MCF 10A (cell line): ENCODE results near the gene NUB1. TPM values are rescaled to one million over a fixed set of nuclear protein-coding genes. Genes with fewer than 3 reads are reported as not detected.

Experiments used
- BruUV-seq: library from RNA; stranded (reverse); fragments of 400-500 nt; replicated peaks from 2 replicates; lab custom pipeline; 2021; lab: Mats Ljungman, UMichigan
- CTCF ChIA-PET: fragments of 300-600 bp; sonication (Branson Sonifier 250); formaldehyde crosslinking; extraction: SDS; loops from one replicate; lab custom pipeline; 2021; ENCODE audit warnings: antibody characterized with exemption, inconsistent platforms; lab: Yijun Ruan, JAX
- POLR2A ChIA-PET: fragments of 300-600, 350-650 bp; sonication (Branson Sonifier 250); formaldehyde crosslinking; extraction: SDS; loops from one replicate; lab custom pipeline; 2020; ENCODE audit warnings: antibody characterized with exemption, inconsistent platforms; lab: Yijun Ruan, JAX
- DNase-seq: peaks from one replicate; pipeline ENCODE4 v3.0.0-alpha.2; 2018; ENCODE audit not compliant: unreplicated experiment
- H3K27ac Mint-ChIP-seq: one replicate; pipeline ENCODE4 v1.8.0; 2022; ENCODE audit warnings: mild to moderate bottlenecking, low read depth, mixed read lengths; ENCODE audit not compliant: unreplicated experiment
- H3K27me3 Mint-ChIP-seq: one replicate; pipeline ENCODE4 v1.8.0; 2022; ENCODE audit warnings: mixed read lengths; ENCODE audit not compliant: insufficient read depth, unreplicated experiment
- H3K36me3 Mint-ChIP-seq: one replicate; pipeline ENCODE4 v1.8.0; 2022; ENCODE audit warnings: mild to moderate bottlenecking, moderate library complexity, mixed read lengths; ENCODE audit not compliant: insufficient read depth, unreplicated experiment
- H3K4me1 Mint-ChIP-seq: one replicate; pipeline ENCODE4 v1.8.0; 2022; ENCODE audit warnings: mixed read lengths; ENCODE audit not compliant: insufficient read depth, unreplicated experiment
- H3K4me3 Mint-ChIP-seq: one replicate; pipeline ENCODE4 v1.8.0; 2022; ENCODE audit warnings: mild to moderate bottlenecking, moderate library complexity, mixed read lengths; ENCODE audit not compliant: unreplicated experiment
- H3K9me3 Mint-ChIP-seq: one replicate; pipeline ENCODE4 v1.8.0; 2022; ENCODE audit warnings: mixed read lengths; ENCODE audit not compliant: unreplicated experiment
- CTCF ChIP-seq: fragments of 200-600 bp; IDR thresholded peaks from one replicate; pipeline ENCODE4 v1.8.0; 2022; ENCODE audit warnings: antibody characterized with exemption, mild to moderate bottlenecking; ENCODE audit not compliant: unreplicated experiment
- intact Hi-C: fragments of 100-400 bp; cut with micrococcal nuclease; formaldehyde crosslinking; loops from 2 replicates; pipeline ENCODE4 v1.14.1; 2022
- total RNA-seq: library from RNA; stranded (reverse); gene quantifications from 2 replicates; pipeline ENCODE4 v1.2.3, GENCODE V29; 2022

Gene NUB1
- total RNA-seq, 1 experiment from 2014 or later: 53.3 TPM

DNA sequence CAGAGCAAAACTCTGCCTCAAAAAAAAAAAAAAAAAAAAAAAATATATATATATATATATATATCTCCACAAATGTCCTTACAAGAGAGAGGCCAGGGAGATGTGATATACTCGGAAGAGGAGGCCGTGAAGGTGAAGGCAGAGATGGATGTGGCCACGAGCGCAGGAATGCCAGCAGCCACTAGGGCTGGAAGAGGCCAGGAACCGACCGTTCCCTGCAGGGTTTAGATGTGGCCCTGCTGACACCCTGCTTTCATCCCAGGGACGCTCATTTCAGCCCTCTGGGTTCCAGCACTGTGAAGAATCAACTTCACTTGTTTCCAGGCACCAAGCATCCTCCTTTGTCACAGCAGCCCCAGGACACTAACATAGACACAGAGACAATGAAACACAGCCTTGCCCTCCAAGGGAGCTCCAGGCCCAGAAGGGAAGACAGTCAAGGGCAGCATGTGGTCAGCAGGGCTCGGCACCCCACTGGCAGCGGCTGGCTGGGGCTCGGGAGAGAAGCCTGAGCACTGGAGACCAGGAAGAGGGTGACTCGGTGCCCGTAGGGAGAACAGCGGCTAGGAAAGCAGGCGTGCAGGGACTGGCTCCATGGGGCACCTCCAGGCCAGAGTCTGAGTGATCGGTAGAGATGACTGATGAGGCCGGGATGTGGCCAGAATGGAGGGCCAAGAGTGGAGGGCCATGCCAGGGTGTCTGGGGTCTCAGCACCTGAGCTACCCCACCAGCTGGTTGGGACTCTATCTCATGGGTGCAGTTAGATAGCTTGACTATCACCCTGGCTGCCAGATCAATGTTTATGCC lies 60.6 kb downstream of the NUB1 start:
- ChIA-PET POLR2A (no interaction called here), CTCF (no interaction called here)
- Mint-ChIP-seq H3K4me1 (peaks cover 9% of the 10 kb centered on the region), H3K4me3 (no peak overlapping the region), H3K27ac (no peak overlapping the region), H3K27me3 (no peaks in the 10 kb centered on the region), H3K36me3 (no peaks in the 10 kb centered on the region), H3K9me3 (no peaks in the 10 kb centered on the region)
- no TSS peak for BruUV-seq
- no peak for DNase-seq
- intact Hi-C loops: no loop called here
- no peak for TF ChIP-seq CTCF

- Mint-ChIP-seq H3K36me3 (no peaks in the 10 kb centered on the region), H3K4me3 (no peak overlapping the region), H3K9me3 (no peaks in the 10 kb centered on the region), H3K27ac (no peak overlapping the region), H3K27me3 (peaks cover 6% of the 10 kb centered on the region), H3K4me1 (peaks cover 9% of the 10 kb centered on the region)
- POLR2A ChIA-PET: no interaction called here
- TF ChIP-seq CTCF: no peak
- CTCF ChIA-PET: interaction anchor here (0.7 to 1.1 kb wide), 3 partner anchors 35 to 44 kb away, joined by 3 to 5 read pairs (median 3); no protein-coding TSS in a partner anchor
- no TSS peak for BruUV-seq
- DNase-seq: peak; percentile 64
- intact Hi-C loops: no loop called here
These were observed 62.2 kb downstream of the NUB1 start for GRCh38 chr7:151403764-151404163.

DNA sequence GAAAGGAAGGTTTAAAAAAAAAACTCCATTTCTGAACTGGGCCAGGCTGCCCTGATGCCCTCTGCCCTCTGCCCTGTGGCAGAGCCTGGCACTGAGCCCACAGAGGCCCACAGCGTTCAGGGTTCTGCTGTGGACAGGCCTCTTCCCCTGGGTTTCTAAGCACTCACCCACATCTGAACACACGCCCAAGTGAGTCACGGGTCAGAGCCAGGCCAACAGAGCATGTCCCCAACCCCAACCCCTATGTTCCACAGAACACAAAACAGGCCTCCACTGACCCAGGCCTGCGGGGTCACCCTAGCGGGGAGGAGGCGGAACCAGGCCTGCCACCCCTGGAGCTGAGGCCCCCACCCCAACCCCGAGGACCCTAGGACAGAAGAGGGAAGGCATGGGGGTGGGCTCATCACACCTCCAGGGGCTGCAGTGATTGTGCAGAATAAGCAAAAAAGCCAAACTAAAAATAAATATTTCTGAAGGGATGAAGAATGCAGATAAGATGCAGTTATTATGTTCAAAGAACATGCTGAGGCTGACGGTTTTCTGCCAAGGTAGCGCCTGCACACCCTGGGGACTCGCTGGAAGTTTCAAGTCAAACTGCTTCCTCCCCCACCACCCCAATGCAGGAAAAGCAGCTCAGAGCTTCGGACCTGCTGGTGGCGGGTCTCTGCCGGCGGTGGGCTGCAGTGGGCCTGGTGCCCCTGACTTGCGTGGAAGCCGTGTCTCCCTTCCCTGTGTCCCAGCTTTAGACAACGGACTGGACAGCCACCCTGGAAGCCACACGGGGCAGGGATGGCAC lies 62.8 kb downstream of the NUB1 start:
- intact Hi-C loops: no loop called here
- peaks cover 9% of the 10 kb centered on the region for H3K4me1 Mint-ChIP-seq
- peaks cover 12% of the 10 kb centered on the region for H3K27me3 Mint-ChIP-seq
- no peak for TF ChIP-seq CTCF
- DNase-seq: peak; percentile 61
- no TSS peak for BruUV-seq
- no peaks in the 10 kb centered on the region for H3K9me3 Mint-ChIP-seq
- CTCF ChIA-PET: interaction anchor here (0.9 to 1.1 kb wide), 2 partner anchors 36 to 44 kb away, joined by 3 to 5 read pairs; no protein-coding TSS in a partner anchor
- no peak overlapping the region for H3K4me3 Mint-ChIP-seq
- POLR2A ChIA-PET: interaction anchor here (0.6 kb wide), 1 partner anchor 11 kb away, joined by 3 read pairs; no protein-coding TSS in a partner anchor
- H3K36me3 Mint-ChIP-seq: no peaks in the 10 kb centered on the region
- H3K27ac Mint-ChIP-seq: no peak overlapping the region

DNA sequence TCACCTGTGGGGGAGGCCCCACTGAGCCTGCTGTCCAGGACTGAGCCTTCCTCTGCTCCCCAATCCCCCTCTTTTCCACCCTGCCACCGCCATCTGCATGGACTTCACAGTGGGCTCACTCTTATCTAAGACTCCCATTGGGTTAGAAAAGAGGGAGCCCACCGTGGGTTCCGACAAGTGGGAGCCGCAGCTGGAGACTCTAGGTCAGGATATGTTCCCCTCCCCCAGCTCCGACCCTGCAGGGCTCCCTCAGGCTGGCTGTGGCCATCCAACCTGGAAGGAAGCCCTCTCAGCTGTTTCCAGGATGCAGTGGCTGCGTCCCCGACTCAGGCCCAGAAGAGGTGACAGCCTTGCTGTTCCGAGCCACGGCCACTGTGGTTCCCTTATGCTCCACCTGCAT lies 63.4 kb downstream of the NUB1 start:
- H3K27me3 Mint-ChIP-seq: peaks cover 13% of the 10 kb centered on the region
- no peaks in the 10 kb centered on the region for H3K9me3 Mint-ChIP-seq
- intact Hi-C loops: no loop called here
- no peak for TF ChIP-seq CTCF
- H3K4me1 Mint-ChIP-seq: peaks cover 9% of the 10 kb centered on the region
- H3K36me3 Mint-ChIP-seq: no peaks in the 10 kb centered on the region
- no peak overlapping the region for H3K4me3 Mint-ChIP-seq
- H3K27ac Mint-ChIP-seq: no peak overlapping the region
- POLR2A ChIA-PET: no interaction called here
- DNase-seq: no peak
- CTCF ChIA-PET: no interaction called here
- BruUV-seq: no TSS peak
